GM18909 (cell line): ENCODE data around the gene CXCL12.

Experiments
- ATAC-seq: cut with Tn5 transposase; IDR thresholded peaks from one replicate; pipeline ENCODE4 v1.9.1; 2021; ENCODE audit warnings: mild to moderate bottlenecking; ENCODE audit not compliant: unreplicated experiment, poor library complexity

Gene CXCL12

DNA sequence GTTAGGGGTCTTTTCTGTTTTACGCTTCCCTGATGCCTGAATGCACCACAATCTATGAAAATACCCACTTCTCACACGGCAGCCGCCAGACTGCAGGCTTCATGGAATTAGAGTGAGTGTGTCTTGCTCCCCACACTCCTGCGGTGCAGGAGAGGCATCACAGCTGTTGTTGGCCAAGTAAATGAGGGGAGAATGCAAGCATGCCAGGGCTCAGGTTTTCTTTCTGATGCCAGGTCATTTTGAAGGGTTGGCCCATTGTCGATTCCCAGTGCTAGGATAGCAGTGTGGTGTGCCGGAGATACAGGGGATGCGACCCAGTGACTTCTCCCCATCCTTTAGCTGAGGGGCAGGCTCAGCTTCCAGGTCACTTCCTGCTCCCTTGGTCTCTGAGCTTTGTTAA, 16.3 kb downstream of the CXCL12 start:
- ATAC-seq = no peak

DNA sequence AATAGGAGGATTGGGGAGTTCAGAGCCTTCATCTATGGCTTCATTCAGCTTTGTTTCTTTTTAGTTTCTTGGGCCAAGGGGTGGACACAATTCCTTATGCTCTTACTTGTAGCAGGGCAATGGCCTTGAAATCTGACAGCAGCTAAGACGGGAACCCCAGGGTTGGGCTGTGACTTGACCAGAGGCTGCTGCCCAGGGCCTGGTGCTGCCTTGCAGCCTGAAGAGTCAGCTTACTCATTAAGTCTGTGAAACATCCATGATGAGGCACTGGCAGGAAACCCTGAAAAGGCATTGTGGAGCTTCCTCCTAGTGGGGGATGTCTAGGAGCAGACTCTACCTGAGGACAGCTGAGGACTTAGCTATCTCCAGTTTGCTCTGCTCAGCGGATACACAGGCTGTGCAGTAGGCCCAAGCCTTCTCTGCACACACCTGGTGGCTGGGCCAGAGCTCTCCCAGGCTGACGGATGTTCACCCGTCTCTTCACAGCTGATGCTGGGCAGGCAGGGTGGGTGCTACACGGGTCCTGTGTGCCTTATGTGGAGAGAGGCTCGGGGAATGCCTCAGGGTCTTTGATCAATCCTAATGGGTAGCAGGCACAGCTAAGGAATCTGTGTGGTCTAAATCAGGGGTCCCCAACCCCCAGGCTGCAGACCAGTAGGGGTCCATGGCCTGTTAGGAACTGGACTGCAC, 17.8 kb downstream of the CXCL12 start:
- ATAC-seq = no peak

DNA sequence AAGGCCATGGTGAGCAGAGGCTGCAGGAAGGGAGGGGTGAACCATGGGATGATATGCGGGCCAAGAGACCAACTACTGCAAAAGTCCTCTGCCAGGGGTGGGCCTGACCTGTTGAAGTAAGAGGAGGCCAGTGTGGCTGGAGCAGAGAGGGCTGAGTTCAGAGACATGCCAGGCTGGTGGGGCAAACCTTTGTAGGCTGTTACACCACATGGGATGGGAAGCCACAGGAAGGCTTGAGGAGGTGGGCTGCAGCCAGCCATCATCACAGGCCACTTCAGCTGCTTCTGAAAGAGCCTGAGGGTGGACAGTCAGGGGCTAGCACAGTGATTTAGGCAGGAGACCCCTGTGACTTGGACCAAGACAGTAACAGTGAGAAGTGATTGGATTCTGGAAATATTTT, 20.3 kb downstream of the CXCL12 start:
- ATAC-seq = no peak

DNA sequence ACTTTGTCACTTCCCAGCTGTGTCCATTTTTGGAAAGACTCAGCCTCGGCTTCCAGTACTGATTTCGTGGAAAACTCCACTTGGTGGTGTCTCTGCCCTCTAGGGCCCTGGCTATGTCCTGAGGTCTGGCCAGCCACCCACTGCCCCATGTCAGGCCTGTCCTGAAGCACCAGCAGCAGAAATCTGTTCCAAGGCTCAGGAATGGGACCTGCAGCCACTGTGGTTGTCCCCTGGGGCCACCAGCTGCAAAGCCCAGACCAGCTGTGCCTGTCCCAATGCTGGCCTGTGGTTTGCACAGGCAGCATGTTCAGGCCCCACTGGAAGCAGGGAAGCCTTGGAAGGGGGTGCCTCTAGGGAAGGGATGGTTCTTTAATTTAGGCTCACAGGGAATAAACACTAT, 21.2 kb downstream of the CXCL12 start:
- ATAC-seq = no peak

DNA sequence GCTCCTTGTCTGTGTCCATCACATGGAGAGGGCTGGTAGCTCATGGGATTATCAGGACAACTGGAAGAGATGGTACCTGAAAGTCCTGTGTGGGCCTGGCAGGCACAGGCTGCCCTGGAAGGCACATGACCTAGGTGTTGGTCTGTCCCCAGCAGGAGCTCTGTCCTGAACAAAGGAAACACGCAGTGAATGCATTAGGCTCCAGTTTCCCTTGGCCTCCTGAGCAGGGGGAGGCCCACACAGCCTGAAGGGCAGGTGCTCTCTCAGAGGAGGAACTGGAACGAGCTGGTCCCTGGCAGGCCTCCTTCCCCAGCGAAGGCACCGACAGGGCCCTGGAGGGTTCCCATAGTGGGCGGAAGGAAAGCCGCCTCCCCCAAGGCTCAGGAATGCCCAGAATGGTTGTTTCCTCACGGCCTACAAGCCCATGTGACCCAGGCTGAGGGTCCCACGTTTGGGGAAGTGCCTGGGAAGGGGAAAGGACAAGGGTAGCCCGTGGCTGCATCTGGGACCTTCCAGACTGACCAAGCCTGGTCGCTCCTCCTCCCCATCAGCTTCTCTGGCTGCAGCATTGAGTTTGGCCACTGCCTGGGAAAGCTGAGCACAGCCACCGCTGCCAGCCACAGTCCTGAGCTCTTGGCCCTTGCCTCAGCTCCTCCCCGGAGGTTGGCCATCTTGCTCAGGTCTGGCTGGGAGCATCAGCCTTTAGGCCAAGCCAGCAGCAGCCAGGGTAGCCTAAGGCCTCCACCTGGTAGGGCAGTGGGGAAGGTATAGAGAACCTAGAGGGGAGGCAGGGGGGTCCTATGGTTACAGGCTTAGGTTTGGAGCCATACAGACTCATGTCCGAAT, 21.8 kb downstream of the CXCL12 start:
- ATAC-seq = no peak

DNA sequence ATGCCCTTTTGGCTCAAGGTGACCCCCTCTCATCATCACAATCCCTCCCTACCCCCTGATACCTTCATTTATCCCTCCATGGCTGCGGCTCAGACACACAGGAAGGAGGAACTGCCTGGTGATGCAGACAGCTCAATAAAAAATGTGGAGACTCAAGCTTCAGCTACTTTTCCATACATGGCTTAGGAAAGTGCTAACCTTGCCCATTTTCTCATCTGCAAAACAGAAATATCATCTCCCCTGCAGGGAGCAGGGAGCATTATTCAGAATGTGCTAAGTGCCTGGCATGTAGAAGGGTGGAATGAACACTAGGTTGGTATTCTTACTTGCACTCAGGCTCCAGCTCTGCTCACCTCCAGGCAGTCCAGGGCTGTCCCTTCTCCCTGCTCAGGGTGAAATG, 23.8 kb downstream of the CXCL12 start:
- no peak for ATAC-seq

DNA sequence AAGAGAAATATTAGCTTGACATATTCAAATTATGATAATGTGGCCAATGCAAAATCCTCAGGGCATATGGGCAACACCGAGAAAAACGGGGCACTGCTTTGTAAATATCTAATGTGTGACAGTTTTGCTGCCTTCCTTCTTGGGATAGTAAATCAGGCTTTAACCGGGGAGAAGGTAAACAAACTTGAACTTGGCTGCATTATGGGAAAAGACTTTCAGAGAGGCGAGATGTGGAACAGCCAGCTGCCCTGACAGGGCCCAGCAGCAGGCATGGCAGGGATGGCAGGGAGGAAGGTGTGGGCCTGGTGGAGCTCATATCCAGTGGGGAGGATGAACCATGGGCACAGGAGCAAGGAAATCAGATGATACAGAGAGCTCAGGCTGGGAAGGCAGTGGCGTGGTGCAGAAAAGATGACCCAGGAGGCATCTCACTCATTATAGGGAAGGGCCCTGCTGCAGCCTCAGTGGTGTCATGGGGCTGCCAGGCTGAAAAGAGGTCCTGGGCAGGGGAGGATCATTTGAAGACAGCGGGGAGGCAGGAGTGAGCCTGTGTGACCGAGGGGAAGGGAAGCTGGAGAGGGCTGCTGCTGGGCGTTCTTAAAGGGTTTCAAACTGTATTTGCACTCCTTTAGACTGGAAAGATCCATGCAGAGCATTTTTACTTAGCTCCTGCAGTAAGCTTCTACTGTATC, 26.7 kb downstream of the CXCL12 start:
- no peak for ATAC-seq

DNA sequence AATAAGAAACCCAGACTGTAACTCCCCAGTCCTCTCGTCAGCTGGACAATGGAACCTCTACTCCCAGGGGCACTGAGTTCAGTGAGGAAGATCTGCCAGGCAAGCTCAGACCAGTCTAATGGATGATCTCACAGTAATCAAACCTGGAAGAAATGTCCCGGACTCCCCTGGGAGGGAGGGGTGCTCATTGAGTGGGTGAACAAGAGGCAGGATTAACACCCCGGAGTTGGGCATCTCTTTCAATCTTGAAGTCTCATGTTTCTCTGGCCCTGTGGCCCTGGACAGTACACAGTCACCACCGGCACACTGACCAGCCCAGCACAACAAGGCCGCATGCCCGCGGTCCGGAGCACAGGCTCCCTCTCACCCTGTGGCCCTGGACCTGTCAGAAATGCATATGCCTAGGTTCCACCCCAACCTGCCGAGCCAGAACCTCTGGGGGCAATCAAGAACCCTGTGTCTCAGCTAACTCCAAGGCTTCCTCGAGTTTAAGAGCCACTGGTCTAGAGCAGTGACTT, 27.8 kb downstream of the CXCL12 start:
- no peak for ATAC-seq

DNA sequence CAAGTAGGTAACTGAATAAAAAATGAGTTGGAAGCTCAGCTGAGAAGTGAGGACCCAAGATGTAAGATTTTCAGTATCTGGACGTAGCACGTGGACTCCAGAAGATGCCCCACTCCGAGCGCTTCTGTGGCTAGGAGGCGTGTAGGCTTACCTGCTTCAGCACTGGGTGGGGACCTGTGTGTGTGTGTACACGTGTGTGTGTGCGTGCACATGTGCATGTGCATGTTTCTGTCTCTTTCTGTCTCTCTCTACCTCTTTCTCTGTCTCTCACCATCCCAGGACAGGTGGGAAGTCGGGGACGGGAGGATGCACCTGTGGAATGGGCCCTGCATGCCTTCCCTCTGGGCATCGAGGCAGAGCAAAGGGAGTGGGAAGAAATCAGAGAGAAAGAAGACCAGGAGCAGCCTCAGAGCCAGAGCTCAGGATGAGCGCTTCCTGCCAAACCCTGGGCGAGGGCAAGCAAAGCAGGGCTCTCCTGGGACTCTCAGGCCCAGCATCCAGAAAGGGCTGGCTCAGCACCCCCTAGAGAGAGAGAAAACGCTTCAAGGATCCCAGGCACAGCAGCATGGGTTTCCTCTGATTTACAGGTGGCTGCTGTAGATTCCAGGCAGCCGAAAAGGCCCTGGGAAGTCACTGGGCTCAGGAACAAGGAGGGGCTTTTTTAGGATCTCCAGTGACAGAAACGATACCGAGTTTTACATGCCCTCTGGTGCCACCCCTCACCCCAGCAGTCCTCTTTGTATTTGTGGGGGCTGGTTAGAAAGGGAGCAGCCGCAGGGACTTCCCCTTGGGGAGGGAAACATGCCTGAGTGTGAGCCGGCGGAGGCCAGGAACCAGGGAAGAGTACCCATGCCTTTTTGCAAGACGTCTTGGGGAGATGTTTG, 28.5 kb downstream of the CXCL12 start:
- ATAC-seq = no peak

DNA sequence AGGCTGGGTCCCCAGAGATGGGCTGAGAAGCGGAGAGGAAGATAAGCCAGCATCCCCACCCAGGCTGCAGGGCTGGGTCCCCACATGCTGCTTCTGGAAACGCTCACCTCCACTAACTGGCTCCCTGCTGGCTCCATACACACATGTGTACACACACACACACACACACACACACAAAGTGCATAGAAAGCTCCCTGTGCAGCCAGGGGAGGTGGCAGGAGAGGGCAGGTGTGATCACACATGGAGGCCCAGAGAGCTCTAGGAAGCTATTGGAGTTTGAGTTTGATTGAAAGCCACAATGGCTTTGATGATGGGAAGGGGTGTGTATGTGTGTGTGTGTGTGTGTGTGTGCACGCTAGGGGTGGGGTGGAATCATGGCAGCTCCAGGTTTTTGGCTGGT, 29.3 kb downstream of the CXCL12 start:
- no peak for ATAC-seq

DNA sequence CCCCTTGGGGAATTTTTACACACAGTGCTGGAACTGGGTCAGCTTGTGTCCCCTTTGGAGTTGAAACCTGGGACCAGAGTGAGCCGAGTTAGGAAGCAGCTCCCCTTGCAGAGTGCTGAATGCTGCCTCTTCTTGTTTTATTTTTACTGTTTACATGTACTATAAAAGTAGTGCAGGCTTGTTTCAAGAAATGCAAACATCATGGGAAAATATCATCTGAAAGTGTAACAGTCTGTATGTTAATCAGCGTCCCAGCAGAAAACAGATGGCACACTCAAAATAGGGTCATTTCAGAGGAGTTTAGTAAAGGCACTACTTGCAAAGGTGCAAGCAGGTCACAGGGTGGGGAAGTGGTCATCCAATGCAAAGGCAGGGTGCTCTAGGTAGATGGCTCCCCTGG, 30.1 kb downstream of the CXCL12 start:
- no peak for ATAC-seq

DNA sequence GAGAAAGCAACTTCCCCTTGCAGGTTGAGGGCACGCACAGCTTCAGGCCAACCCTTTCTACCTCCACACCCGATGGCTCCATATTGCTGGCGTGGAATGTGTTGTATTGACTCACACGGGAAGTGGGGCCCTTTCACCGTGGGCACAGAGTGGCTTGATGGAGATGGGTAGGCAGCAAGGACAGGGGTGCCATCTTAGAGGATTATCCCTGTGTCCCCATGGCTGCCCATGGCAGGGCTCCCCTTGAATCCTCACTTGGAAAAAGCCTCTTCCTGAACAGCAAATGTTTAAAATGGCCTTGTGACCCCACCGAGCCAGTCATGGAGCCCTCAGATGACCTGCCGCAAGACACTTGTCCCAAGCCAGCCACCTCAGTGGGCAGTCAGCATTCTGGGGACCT, 31.2 kb downstream of the CXCL12 start:
- ATAC-seq = no peak

DNA sequence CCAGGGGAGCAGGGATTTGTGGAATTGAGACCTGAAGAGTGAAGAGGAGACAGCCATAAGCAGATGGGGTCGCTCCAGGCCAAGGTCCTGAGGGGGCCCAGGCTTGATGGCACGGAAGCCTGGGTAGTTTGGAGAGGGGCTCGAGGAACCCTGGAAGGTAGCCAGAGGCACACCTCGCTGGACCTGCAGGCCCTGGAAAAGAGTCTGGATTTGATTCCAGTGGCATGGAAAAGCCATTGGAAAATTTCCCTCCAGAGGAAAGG, 31.8 kb downstream of the CXCL12 start:
- no peak for ATAC-seq

DNA sequence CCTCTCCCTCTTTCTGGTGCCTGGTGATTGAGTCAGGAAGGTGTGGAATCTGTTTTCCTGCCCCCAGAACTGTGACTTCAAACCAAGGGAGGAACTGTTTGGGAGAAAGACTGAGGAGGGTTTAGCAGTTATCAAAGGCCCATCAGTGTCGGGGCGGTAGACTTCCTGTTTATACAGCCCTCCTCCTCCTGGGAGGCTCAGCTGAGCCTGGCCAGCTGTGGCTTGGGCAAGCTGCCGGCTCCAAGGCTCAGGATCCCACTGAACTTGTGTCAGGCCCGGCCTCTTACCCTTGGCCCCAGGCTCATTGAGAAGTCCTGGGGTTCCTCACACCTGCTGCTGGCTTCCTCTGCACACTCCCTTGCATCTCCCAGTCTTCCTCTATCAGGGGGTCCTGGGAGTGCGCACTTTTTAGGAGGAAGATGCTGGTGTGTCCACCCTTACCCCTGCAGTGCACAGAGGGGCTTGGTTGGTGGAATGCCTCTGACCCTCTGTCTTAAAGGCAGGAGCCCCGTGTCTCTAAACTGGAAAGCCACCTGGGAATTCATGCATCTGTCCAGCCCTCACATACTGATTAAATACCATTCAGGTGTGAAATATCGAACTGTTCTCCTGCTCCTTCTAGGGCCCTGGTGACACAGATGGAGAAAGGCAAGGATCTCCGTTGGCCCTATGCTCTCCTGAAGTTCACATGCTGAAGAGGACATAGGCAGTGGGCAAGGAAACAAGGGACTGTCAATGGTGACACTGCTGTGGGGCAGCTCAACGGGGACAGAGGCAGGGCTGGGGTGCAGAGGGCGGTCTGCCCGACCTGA, 32.4 kb downstream of the CXCL12 start:
- no peak for ATAC-seq

DNA sequence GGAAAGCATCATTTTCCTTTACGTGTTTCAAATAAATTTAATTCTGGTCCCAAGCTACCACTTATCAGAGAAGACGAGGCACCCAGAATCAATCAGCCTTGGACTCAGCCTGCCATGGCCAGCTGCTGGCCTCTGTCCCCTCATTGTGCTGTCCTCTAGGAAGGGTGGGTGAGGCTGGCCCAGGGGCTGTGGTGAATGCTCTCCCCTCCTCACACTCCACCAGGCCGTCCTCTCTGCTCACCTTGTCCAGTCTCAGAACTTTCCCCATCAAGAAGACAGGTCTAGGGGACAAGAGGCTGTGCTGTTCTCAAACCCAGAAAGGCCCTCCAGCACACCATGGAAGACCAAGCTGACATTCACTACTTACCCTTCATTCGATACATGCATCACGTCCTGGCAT, 36.4 kb downstream of the CXCL12 start:
- no peak for ATAC-seq

DNA sequence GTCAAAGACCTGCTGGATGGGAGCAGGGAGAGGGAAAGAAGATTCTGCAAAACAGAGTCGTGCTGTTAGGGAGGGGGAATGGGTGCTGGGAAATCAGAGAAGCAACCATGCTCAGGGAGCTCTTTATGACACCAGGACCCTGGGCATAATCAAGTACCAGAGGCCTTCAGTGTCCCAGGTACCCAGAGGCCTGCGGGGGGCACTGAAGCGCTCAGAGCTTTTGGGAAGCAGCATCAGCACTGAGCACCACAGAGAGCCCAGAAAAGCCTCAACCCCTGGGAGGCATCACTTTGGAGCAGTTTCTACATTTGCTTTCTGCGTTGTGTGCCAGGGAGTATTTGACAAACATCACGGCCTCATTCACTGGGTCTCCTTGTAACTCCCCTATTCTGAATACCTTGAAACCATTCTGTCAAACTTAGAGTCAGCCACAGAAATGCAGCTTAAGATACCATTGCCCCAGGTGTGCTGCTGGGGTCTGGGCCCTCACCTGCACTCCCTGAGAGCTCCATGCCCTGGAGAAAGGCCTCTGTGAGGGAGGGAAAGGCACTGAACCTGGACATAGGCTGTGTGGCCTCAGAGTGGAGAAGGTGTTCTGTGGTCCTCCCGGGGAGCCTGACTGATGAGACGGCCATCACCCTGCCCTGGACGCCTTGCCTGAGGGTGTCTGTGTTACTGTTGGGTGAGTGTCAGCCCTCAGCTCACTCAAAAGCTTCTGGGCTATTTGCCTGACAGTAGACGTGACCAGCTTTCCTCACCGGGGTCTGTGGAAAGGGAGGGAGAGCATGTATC, 37.1 kb downstream of the CXCL12 start:
- ATAC-seq = no peak

DNA sequence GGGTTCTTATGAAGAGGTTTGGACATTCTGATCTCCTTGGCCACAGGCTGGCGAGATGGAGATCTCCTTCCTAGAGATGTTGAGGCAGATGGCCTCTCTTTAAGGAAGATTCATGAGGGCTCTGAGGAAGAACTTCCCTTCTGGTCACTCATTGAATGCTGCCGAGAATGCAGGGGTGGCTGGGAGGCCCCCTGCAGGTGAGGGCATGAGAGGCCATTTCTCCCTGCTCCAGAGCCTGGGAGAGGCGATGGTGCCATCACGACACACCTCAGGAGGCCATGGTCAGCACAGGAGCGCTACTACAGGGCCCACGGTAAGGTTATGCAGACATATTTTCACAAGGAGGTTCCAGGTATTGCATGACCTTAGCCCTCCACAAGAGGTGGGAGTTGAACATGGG, 40.2 kb downstream of the CXCL12 start:
- no peak for ATAC-seq

DNA sequence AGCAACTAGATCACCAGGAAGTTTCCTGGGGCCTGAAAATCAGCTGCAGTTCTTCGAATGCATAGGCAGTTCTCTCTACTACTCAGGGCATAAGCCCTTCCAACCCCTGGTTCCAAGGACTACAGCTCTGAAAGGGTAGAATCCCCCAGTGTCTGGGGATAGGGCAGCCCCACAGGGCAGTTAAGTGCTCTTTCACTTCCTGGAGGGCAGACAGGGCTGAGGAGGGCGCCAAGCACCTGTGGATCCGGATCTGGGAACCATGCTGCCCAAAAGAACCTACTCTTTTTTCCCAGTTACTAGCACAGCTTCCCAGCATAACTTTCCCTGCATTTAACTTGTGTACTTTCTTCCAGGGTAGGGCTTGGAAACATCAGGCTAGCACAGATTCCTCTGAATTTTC, 41.1 kb downstream of the CXCL12 start:
- no peak for ATAC-seq

DNA sequence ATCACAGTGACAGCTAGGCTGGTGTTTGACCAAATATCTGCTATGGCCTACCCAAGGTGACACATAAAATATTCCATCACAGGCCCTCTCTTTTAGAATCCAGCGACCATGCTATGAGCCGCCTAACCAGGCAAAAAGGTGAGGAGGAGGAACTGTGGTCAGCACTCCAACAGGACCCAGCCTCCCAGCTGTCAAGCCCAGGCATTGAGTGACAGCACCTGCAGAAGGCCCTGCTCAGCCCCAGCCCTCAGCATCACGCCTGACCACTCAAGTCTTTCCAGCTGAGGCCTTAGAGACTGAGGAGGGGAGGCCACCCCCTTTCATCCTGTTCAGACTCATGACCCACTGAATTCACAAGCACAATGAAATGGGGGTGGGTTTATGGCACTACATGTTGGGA, 43.0 kb downstream of the CXCL12 start:
- ATAC-seq = no peak
